HG02610 (cell line): Measurements from ENCODE around the gene UNC13C.
A peak's percentile ranks its signal among the peaks of the same experiment; 100 is the strongest.

Source experiments
- ATAC-seq: cut with Tn5 transposase; IDR thresholded peaks from one replicate; pipeline ENCODE4 v1.9.1; 2021; ENCODE audit warnings: mild to moderate bottlenecking, moderate library complexity; ENCODE audit not compliant: unreplicated experiment

Gene UNC13C

GRCh38 chr15:54288049-54288448 lies 309.8 kb downstream of the UNC13C start:
- ATAC-seq = peak; percentile 48

DNA sequence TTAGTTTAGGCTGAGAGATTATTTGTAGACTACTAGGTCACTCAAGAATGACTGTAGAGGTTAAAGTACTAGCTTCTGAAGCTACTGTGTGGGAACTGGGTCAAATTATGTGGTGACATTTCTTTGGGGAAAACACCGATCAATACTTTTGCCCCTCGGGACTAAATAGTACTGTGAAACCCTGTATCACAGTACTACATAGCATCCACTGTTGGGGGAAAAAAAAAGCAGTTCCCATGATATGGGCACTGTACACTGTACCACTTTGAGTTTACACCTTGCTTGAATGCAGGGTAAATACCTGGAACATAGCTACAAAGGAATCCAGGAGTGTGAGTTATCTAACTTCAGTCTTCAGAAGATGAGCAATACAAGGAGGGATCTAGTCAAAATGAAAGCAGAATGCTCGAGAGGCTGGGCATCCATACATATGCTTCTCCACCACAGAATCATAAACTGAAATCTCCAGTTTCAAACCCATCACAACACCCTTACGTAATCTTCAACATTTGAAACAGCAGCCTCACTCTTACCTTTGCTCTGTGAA lies 311.4 kb downstream of the UNC13C start:
- ATAC-seq = peak; percentile 92

DNA sequence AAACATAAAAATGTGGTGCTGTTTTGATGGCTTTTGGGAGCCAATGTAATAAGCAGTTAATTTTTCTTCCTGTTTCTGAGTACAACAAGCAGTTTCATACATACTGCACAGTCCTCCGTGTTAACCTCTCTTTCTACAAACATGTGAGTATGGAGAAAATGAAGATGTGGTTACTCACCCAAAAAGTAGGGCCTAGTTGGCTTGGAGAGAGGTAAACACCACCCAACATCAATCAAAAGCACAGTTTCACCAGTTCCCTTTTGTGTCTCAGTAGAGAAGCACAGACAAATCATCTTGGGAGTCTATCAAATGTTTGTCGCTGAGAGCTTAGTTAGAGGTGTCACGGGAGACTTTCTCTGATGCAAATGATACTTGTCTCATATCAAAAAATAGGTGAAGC lies 320.2 kb downstream of the UNC13C start:
- ATAC-seq = no peak

DNA sequence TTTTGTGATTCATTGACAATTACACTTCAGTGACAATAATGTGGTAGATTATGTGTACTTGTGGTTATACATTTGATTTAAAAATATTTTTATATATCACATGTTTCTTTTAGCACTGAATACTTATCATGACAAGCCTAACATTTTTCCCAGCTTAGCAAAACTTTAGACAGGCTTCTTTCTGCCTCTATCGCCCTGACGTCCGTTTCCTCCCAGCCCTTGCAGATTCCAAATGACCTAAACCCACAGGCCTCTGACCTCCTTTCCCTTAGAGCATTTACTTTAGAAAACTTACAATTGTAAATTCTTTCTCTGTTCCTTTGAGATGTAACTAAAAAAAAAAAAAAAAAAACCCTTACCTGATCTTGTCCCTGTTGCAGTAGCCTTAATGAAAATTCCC lies 326.1 kb downstream of the UNC13C start:
- no peak for ATAC-seq

- no peak for ATAC-seq
Observed at GRCh38 chr15:54305138-54305537, 326.9 kb downstream of the UNC13C start.

- peak; percentile 76 for ATAC-seq
Observed at GRCh38 chr15:54307252-54307902, 329.1 kb downstream of the UNC13C start.

GRCh38 chr15:54307926-54308325 lies 329.7 kb downstream of the UNC13C start:
- no peak for ATAC-seq

DNA sequence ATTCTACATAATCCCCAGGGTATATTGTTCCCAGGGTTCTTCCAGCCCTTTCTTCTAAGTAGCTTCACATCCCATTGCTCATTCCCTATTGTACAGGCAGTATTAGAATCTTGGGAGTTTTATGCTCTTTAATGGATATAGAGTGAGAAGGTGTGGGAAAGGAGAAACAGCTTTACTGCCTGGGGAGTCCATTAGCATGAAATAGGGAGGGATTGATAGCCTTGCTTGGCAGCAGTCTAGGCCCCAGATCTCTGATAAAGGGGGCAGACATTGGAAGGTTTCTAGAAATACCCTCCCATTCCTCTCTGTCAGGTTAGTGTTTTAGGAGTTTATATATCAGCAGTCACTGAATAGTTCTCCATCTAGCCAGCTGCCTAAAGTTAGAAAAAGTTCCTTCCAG lies 334.3 kb downstream of the UNC13C start:
- no peak for ATAC-seq

DNA sequence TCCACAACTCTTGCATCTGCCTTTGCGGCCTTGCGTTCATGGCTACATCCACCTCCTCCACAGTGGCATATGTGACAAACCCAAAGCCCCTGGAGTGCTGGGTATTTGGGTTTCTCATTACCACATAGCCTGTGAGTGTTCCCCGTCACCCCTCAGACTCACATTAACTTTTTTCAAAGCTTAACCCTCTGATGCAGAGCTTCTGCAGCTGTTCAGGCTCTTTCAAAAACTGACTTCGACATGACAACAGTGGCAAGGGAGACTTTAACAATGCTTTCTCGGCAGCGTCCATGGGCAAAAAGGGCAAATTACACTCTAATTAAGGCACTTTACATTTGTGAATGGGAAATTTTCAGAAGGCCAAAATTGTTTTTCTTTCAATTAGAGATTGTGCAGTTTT lies 343.2 kb downstream of the UNC13C start:
- no peak for ATAC-seq

- ATAC-seq = no peak
Observed at GRCh38 chr15:54322341-54322740, 344.1 kb downstream of the UNC13C start.

GRCh38 chr15:54345301-54345700 lies 367.1 kb downstream of the UNC13C start:
- ATAC-seq = no peak

DNA sequence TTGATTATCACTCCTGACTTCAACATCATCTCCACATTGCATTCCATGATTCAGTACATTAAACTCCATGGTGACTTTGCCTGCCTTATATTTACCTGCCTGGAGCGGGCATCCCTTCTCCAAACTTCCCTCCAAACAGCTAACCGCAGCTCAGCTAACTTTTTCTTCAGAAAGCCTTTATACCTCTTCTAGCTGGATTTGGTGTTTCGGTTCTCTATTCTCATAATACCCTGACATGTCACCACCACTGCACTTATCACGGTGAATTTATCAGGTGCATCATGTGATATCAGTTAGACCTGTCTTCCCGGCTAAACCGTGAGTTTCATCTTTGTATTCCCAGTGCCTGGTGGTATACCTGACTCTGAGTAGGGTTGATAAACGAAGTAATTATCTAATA lies 367.6 kb downstream of the UNC13C start:
- no peak for ATAC-seq

DNA sequence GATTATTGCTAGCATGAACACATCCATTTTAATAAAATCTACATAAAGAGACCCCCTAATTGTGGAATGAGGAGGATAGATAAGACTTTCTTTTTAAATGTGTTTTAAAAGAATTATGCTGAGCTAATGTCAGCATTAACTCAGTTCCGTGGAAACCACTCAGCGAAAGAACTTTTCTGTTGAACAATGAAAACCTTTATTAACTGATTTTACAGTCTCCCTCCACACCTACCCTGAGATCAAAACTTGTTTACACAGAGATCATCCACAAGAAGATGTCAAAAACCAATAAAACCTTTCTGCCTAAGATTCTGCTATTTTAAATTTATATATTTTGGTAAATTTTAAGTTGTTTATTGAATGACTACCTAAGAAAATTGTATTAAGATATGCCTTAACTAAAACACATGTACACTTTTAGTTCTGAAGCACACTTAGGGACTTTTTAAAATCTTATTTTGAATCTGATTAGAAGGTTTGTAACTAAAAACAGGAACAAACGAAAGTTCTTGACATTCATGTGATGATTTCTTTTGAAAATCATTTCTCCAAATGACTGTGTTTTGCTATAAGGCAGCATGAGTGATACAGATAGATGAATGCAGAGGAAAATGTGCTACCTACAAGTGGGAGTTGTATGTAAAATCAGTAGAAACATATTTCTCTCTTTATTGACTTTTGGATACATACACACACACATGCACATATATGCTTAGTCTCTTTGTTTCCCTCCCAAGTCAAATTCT lies 369.0 kb downstream of the UNC13C start:
- peak; percentile 95 for ATAC-seq

GRCh38 chr15:54353726-54354125 lies 375.5 kb downstream of the UNC13C start:
- no peak for ATAC-seq

DNA sequence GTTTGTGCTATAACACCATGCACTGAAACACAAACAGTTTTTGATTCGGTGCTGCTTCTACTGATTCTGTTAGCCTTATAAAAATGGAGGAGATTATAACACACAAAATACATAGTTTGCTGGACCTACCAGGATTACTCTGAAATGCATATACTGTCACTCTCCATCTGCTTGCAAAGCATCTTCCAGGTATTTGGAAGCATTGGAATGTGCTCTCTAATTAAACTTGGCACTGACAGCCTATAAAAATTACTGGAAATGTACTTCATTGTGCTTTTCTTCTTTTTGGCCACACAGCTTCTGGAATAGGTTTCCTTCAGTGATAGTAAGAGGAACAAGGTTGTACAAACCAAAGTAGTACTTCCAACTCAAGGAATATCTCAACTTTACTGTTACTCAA lies 376.1 kb downstream of the UNC13C start:
- ATAC-seq = no peak

DNA sequence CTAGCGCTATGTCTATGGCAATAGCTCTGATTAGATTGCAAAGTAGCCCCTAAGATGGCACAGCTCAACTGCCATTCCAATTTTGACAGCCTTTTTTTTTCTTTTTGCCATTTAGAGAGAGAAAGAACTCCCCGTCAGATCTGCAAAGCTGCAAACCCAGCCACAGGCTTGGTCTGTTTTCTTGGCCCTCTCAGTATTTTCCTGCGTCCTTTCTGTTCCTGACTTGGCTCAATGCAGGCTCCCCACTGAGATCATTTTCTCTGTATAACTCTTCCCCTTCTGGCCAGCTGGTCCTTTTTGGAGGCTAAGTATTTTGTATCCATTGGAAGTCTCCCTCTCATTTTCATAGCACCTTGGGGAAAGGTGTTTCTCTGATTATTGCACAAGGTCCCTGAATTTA lies 386.7 kb downstream of the UNC13C start:
- ATAC-seq = no peak

DNA sequence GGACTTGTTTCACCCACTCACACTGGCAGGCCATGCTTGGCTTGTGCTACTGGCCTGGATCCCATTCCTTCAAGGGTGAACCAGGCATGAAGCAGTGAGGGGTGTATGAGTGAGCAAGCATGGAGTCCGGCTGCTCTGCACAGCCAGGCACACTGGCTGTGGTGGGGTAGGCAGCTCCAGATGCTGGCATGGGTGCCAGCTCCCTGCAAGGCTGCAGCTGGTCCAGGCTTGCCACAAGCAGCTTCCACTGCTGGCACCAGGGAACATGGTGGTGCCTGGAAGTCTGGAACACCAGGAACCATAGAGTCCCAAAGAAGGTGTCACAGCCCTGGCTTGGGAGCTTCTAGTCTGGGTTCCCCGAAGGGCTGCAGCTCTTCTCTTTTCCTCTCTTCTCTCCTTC lies 395.1 kb downstream of the UNC13C start:
- no peak for ATAC-seq

DNA sequence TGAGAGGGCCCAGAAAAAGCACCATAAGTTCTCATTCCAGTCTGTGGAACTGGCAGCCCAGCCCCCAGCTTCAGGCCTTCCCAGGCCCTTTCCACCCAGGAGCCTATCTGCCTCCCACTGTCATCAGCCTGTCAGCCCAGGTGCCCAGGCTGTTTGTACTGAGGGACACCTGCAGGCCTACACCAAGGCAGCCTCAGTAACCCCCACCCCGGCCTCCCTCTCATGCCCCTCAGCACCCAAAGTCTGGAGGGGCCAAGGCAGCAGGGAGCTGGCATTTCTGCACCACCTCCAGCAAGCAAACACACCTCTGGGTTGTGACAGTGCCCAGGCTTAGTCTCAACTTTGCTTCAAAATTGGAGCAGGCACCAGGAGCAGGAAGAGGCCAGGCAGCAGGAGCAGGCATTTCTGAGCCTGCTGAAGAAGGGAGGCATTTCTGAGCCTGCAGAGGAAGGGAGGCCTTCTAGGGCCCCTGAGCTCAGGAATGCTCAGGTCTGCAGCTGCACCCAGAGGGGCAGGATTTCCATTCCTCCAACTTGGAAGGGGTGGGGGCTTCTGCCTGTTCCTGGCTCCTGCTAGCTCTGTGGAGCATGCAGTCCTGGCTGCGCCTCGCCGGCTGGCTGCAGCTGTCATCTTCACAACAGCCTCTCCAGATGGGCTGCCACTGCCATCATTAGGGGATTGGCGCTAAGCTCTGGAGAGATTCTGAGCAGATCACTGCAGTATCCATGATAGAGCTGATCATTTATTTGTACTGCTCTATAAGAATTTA lies 396.1 kb downstream of the UNC13C start:
- ATAC-seq = no peak

GRCh38 chr15:54387799-54388198 lies 409.6 kb downstream of the UNC13C start:
- ATAC-seq = no peak

GRCh38 chr15:54388746-54389145 lies 410.5 kb downstream of the UNC13C start:
- no peak for ATAC-seq

DNA sequence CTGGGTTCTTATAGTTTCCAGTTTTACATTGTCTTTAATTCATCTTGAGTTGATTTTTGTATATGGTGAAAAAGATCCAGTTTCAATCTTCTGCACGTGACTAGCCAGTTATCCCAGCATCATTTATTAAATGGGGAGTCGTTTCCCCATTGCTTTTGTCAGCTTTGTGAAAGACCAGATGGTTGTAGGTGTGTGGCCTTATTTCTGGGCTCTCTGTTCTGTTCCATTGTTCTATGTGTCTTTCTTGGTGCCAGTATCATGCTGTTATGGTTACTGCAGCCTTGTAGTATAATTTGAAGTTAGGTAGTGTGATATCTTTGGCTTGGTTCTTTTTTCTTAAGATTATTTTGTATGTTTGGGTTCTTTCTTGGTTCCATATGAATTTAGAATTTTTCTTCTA lies 432.2 kb downstream of the UNC13C start:
- no peak for ATAC-seq

GRCh38 chr15:54424171-54424570 lies 445.9 kb downstream of the UNC13C start:
- ATAC-seq = no peak
